GM12892 (cell line): ENCODE data around the gene NOC4L.

ENCODE experiments used
- DNase-seq: peaks from one replicate; pipeline ENCODE4 v3.0.0; 2011; ENCODE audit not compliant: insufficient read length
- FAIRE-seq: peaks from 2 replicates; lab custom pipeline; 2011; peaks lifted over from hg19 to GRCh38; lab: Jason Lieb, UNC
- POLR2A ChIP-seq: IDR thresholded peaks from 2 replicates; pipeline ENCODE4 v1.6.1; 2011; ENCODE audit warnings: low read depth, low read length, control low read depth
- POLR2AphosphoS5 ChIP-seq: IDR thresholded peaks from 2 replicates; pipeline ENCODE4 v1.6.1; 2011; ENCODE audit warnings: low read depth, low read length, control low read depth
- TAF1 ChIP-seq: IDR thresholded peaks from 2 replicates; pipeline ENCODE4 v1.6.1; 2011; ENCODE audit warnings: low read depth, mild to moderate bottlenecking, control low read depth, low read length, borderline replicate concordance

NOC4L gene

DNA sequence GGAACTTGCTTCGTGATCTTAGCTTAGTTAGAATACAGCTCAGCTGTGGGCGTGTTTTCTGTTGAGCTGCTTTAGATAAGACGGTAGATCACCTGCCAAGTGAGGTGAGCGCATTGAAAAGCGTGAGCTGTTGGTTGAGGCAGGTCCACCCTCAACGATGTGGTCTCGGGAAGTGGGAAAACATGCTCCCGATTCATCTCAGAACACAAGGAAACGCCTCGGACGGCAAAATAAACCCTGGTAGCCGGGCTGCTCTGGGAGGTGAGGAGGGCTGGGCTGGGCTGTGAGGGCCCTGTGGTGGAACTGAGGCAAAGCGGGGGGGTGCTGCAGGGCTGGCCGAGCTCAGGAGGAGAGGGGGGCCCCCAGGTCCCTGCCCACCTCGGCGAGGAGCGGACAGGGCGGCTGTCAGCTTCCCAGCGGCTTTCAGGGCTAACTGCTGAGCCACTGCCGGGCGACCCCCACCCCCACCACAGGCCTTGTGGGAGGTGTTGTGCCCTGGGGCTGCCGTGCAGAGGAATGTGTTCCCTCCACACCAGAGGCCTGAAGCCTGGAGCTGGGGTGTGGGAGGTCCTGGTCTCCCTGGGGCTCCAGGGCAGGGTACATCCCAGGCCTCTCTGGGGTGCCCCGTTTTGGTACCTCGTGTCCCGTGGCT is 30.7 kb downstream of the NOC4L start:
- DNase-seq (no peak), FAIRE-seq (no peak)
- no peak for TF ChIP-seq POLR2AphosphoS5
- TF ChIP-seq TAF1 = no peak
- no peak for TF ChIP-seq POLR2A

DNA sequence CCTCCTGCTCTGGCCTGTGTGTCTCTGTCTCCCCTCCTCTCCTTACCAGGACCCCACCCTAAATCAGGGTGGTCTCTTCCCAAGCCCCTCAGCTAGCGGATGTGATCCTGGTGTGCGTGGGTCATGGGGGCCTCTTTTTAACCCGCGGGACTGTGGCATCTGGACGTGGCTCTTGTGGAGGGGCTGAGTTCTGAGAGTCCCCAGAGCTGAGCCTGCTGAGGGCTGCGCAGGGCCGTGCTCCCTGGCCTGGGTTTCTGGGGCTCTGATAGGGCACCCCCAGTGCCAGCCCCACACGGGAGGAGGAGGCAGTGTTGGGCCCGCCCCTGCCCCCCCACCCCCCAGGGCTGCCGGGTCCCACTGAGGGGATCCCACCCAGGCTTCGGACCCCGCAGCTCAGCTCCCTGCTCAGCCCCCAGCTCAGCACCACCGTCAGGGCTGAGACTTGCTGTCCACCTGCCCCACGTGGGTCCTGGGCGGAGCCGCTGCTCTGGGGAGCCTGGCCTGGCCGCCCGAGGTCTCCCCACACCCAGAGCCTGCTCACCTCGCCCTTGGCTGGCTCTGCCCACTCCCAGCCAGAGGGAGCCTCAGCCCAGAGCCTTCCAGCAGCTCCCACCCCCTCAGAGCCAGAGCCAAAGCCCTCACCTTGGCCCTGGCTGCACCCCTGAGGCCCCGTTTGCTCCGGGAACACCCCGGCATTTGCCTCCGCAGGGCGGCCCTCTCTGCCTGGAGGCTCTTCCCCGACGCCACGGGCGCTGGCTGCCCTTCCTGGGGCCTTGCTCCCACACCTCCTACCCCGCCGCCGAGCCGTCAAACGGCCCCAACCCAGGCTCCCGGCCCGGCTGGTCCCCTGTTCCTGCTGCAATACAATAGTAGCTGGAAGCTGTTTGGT is 31.5 kb downstream of the NOC4L start:
- TF ChIP-seq POLR2A (no peak), POLR2AphosphoS5 (no peak), TAF1 (no peak)
- DNase-seq (no peak), FAIRE-seq (no peak)

DNA sequence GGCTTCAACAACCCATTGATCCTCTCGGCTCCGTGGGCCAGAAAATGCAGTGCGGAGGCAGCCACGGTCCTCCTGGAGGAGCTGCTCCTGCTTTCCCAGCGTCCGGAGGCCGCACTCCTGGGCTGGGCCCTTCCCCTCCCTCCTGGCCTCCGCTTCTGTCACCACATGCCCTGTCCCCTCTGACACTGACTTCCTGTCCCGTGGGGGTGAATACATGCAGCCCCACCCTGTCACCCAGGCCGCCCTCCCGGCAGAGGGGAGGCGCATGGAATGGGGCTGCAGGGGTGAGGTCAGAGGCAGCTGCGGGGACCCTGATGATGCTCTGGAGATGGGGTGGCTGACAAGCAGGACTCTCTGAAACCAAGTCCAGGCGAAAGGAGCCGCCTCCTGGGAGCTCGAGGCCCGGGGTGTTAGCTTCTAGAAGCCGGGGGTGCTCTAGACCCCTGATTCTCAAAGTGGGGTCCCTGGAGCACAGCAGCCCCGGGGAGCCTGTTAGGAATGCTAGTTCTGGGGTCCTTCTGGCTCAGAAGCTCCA is 32.2 kb downstream of the NOC4L start:
- no peak for TF ChIP-seq POLR2AphosphoS5
- no peak for TF ChIP-seq TAF1
- no peak for TF ChIP-seq POLR2A
- FAIRE-seq = no peak
- no peak for DNase-seq

DNA sequence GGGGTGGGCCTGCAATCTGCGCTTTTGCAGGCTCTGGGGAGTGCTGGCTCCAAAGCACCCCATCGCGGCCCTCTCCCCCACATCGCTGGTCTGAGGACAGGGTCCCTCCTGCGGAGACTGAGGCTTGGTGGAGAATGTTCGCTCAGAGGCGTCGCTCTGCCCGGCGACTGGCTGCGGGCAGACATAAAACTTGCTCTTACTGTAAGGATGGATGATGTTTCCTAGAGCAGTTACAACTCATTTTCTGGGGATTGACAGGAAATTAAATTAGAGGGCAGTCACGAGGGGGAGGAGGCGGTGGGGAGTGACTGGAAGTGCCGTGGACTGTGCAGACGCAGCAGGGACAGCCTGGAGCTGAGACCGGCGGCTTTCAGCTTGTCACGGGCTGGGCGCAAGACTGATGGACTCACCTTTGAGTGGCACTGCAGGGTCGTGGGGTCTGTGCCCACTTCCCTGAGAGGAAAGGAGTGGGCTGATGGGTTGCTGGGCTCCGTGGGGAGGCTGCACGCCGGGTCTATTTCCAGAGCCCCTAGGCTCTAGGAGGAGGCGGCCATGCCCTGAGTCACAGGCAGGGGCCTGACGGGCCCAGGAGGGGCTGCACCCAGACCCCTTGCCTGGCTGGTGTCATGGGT is 32.8 kb downstream of the NOC4L start:
- DNase-seq (no peak), FAIRE-seq (no peak)
- TF ChIP-seq TAF1 (no peak), POLR2AphosphoS5 (no peak), POLR2A (no peak)

DNA sequence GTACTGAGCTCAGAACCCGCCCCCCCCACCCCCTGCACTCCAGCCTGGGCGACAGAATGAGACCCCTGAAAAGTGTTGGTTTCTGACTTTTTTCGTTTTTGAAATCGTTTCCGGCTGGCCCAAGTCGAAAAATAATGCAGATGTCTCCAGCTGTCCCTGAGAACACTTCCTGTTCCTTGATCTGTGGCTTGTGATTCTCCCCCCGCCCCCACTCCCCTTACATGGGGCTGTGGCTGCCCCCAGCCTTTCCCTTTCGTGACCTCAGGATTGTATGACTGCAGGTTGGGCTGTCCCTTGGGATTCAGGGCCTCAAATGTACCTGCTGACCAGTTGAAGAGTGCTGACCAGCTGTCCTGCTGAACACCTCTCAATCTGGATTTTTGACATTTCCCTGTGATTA is 34.1 kb downstream of the NOC4L start:
- FAIRE-seq (no peak), DNase-seq (no peak)
- TF ChIP-seq POLR2AphosphoS5 (no peak), POLR2A (no peak), TAF1 (no peak)

DNA sequence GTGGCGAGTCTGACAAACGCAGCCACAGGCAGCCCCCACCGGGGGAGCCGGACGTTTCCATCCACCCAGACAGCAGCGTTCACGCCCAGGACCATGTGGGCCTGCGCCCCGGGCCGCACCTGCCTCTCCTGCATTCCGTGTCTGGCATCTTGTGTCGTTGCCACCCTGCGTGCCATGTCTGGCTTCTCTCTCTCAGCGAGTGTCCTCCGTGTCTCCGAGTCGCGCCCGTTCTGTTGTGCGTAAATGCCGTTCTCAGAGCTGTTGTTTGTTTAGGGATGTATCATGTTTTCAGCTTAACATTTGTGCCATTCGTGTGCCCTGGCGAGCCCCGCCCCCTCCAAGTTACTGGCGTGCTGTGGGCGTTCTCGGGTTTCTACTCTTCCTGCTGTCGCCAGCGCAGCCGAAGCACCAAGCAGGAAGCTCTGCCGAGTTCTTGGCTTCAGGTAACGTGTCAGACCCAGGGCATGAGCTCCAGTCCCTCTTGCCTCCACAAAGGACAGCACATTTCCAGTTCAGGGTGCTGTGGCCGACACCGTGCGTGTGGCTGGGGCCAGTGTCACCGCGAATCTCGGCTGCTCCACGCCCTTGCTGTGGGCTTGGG is 34.6 kb downstream of the NOC4L start:
- FAIRE-seq = no peak
- TF ChIP-seq POLR2A (no peak), TAF1 (no peak), POLR2AphosphoS5 (no peak)
- no peak for DNase-seq

DNA sequence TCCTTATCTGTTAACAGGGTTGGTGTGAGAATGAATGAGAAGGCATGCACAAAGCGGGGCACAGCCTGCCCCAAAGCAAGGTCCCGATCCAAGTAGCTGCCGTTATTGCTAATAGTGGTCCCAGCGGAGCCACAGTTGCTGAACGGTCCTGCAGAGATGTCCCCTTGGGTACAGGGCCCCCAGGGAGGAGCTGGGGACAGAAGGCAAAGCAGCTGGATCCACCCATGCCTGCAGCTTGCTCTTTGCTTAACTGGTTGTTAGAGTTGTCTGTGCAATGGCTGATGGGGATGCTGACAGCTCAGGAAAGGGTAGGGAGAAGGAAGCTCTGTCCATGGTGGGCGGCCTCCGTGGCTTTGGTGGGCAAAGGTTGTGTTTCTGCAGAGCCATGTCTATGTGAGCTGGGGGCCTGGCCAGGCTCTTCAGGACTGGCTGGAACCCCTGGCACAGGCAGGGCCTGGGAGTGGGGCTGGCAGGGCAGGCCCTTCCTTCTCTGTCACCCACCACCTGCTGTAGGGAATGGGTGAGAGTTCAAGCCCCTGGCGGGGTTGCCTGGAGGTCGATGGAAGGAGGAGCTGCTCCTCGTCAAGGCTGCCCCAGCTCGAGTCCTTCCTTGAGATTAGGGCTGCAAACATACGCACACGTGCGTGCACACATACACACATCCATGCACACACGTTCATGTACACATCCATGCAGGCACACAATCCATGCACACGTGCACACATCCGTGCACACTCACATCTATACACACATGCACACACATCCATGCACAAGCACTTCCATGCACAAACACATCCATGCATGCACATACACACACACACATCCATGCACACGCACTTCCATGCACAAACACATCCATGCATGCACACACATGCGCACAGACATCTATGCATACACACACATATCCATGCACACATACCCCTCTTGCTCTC is 35.4 kb downstream of the NOC4L start:
- no peak for TF ChIP-seq POLR2AphosphoS5
- no peak for TF ChIP-seq TAF1
- TF ChIP-seq POLR2A = no peak
- FAIRE-seq (no peak), DNase-seq (no peak)

DNA sequence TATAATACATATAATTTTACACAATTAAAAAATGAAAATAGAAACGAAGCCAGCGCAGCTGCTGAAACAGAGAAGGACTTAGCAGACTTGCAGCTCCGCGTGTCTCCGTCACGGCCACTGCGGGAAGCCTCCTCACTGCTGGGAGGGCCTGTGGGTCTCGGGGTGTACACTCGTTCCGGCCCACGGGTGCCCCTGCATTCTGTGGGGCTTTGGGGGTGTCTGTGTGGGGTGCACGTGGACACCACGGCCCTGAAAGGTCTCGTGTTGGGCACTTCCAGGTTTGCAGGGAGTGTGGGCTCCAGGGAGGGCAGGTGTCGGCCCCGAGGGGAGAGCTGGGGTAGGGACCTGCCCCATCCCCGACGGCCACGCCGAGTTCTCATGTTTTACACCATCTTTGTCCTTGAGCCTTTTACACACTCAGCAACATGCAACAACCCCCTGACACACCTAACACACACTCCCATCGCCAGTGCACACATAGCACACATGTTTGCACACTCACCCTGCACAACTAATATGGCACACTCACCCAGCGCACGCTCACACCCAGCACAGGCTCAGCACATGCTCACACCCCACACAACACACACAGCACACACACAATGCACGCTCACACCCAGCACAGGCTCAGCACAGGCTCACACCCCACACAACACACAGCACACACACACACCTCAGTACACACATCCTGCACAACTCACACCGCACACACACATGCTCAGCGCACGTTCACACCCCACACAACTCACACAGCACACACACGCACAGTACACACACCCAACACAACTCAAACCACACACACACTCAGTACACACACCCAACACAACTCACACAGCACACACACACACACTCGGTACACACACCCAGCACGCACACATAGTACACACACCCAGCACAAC is 36.6 kb downstream of the NOC4L start:
- DNase-seq (no peak), FAIRE-seq (no peak)
- TF ChIP-seq POLR2AphosphoS5 (no peak), POLR2A (no peak), TAF1 (no peak)

DNA sequence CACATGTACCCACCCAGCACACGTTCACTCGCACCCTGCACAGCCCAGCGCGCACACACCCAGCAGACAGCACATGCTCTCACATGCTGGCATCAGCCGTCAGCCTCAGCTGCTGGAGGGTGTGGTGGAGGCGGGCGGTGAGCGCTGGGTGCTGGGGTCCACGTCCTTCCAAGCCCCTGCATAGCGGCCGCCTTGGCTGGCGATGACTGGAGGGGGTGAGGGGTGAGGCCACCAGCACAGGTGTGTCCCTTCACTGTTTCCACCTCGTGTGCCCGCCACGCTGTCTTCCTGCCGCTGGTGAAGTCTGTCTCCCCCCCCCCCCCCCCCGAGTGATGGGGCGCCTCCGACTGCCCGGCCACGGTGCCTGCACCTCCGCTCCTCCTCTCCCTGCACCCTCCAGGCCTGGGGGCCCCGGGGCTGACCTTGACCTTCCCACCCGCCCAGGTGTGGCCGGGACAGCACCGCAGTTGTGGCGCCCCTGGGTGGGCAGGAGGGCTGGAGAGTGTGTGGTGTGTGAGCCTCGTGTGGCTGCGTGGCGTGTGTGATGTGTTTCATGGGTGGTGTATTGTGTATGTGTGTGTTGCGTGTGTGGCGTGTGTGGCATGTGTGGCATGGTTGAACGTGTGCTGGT is 37.4 kb downstream of the NOC4L start:
- TF ChIP-seq POLR2AphosphoS5 (no peak), TAF1 (no peak), POLR2A (no peak)
- FAIRE-seq (no peak), DNase-seq (no peak)
